ENCODE data around the gene SGTA.
"Not testable (repeated sequence)": the region's sequence is repeated elsewhere in the genome, so short reads cannot be mapped to it uniquely, and the experiment has no call there.

The SGTA gene

DNA sequence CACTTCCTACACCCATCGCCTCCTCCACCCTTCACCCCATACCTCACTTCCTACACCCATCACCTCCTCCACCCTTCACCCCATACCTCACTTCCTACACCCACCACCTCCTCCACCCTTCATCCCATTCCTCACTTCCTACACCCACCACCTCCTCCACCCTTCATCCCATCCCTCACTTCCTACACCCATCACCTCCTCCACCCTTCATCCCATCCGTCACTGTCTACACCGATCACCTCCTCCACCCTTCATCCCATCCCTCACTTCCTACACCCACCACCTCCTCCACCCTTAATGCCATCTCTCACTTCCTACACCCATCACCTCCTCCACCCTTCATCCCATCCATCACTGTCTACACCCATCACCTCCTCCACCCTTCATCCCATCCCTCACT lies 69.9 kb downstream of the SGTA start:
- DNase-seq (ENCODE audit: low read depth in 2 of 2): not testable (repeated sequence)

DNA sequence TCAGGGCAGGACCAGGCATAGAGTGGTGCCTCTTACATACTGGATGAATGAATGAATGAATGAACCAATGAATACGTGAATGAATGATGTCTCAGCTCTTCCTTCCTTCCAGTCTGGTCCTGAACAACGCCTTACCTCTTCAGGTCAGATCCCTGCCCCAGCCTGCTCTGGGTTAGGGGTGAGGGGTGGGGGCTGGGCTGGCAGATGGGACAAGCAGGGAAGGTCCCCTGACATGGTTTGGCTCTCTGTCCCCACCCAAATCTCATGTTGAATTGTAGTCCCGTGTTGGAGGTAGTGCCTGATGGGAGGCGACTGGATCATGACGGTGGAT lies 71.2 kb downstream of the SGTA start:
- no peak for DNase-seq (ENCODE audit: low read depth in 2 of 2)

DNA sequence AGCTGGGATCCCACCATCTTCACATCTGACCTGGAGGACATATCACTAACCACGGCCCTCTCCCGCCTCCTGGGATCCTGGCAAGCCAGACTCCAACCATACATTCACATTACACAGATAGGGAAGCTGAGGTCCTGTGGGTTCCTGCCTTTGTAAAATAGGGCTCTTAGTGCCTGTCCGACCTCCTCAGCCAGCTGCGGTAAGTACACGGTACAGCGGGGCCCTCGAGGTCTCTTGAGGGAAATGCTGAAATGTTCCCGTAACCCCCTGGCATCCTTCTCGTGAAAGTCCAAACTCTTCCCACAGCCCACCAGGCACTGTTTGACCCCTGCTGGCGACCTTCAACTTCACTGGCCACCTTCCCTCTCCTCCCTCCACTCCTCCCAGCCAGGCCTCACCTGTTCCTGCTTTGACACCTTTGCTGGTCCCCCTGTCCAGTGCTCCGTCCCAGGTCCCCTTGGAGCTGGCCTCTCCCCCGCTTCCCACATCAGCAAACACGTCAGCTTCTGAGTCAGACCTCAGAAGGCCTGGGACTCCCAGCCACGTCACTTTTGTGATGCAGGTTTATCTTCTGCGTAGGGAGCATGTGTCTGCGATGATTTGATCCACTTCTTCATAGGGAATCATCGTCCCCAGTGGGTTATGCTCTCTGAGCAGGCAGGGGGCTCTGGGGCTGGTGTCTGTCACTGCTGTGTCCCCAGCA lies 71.8 kb downstream of the SGTA start:
- no peak for DNase-seq (ENCODE audit: low read depth in 2 of 2)

GRCh38 chr19:2706251-2706650 lies 76.8 kb downstream of the SGTA start:
- DNase-seq (ENCODE audit: low read depth in 2 of 2): no peak

Data from fibroblast of skin of left biceps (primary cell).